IMR-90 (cell line): ENCODE data around the gene RNFT2. TPM values are rescaled to one million over a fixed set of nuclear protein-coding genes. Genes with fewer than 3 reads are reported as not detected.

ENCODE experiments used
- ATAC-seq: fragments of 200-7000 bp; cut with Tn5 transposase; 2 replicates; pipeline ENCODE4 v1.9.1; 2020; ENCODE audit warnings: low read depth, mild to moderate bottlenecking, moderate library complexity
- BruUV-seq: library from RNA; stranded (reverse); fragments of 400-500 nt; replicated peaks from 2 replicates; lab custom pipeline; 2021; lab: Mats Ljungman, UMichigan
- CTCF ChIA-PET: fragments of 300-600 bp; formaldehyde crosslinking; extraction: SDS; loops from one replicate; lab custom pipeline; 2021; ENCODE audit warnings: antibody characterized with exemption; lab: Yijun Ruan, JAX
- POLR2A ChIA-PET: fragments of 300-600 bp; sonication (Branson Sonifier 250); formaldehyde crosslinking; loops from one replicate; lab custom pipeline; 2022; ENCODE audit warnings: antibody characterized with exemption; ENCODE audit not compliant: unreplicated experiment; lab: Charles Lee
- DNase-seq: peaks from one replicate; pipeline ENCODE4 v3.0.0; 2013
- H2AFZ ChIP-seq: replicated peaks from 2 replicates; pipeline ENCODE3; 2013; ENCODE audit warnings: low read length, mild to moderate bottlenecking; ENCODE audit not compliant: poor library complexity
- H2AK5ac ChIP-seq: 2 replicates; pipeline ENCODE4 v1.6.1; 2013; ENCODE audit warnings: low read depth, low read length, inconsistent platforms
- H2AK9ac ChIP-seq: replicated peaks from 2 replicates; pipeline ENCODE3; 2013; ENCODE audit warnings: mild to moderate bottlenecking, low read depth, low read length, moderate library complexity; ENCODE audit not compliant: poor library complexity
- H2BK120ac ChIP-seq: 2 replicates; pipeline ENCODE4 v1.6.1; 2013; ENCODE audit warnings: low read depth, low read length, inconsistent platforms
- H2BK15ac ChIP-seq: 3 replicates; pipeline ENCODE4 v1.6.1; 2013; ENCODE audit warnings: low read depth, low read length, inconsistent platforms
- H2BK20ac ChIP-seq: 2 replicates; pipeline ENCODE4 v1.6.1; 2013; ENCODE audit warnings: low read depth, mild to moderate bottlenecking, inconsistent platforms, low read length, moderate library complexity
- H2BK5ac ChIP-seq: 2 replicates; pipeline ENCODE4 v1.6.1; 2013; ENCODE audit warnings: mild to moderate bottlenecking, low read depth, low read length, inconsistent platforms; ENCODE audit not compliant: poor library complexity, severe bottlenecking
- H3K14ac ChIP-seq: replicated peaks from 2 replicates; pipeline ENCODE4 v1.6.1; 2013; ENCODE audit warnings: low read depth, low read length, inconsistent platforms
- H3K18ac ChIP-seq: 2 replicates; pipeline ENCODE4 v1.6.1; 2013; ENCODE audit warnings: low read depth, low read length, control low read depth
- H3K23ac ChIP-seq: 2 replicates; pipeline ENCODE4 v1.6.1; 2013; ENCODE audit warnings: low read depth, low read length, inconsistent platforms
- H3K27ac ChIP-seq: 2 replicates; pipeline ENCODE4 v1.5.1; 2013; ENCODE audit warnings: mild to moderate bottlenecking, control low read depth, low read length; ENCODE audit not compliant: insufficient read depth
- H3K27me3 ChIP-seq: 2 replicates; pipeline ENCODE4 v1.6.1; 2013; ENCODE audit warnings: low read length; ENCODE audit not compliant: control insufficient read depth, insufficient read depth
- H3K36me3 ChIP-seq: 2 replicates; pipeline ENCODE4 v1.6.1; 2013; ENCODE audit warnings: low read length, mixed read lengths; ENCODE audit not compliant: control insufficient read depth, insufficient read depth
- H3K4ac ChIP-seq: 2 replicates; pipeline ENCODE4 v1.6.1; 2013; ENCODE audit warnings: low read depth, low read length, inconsistent platforms
- H3K4me1 ChIP-seq: 2 replicates; pipeline ENCODE4 v1.6.1; 2013; ENCODE audit warnings: low read length, mixed read lengths; ENCODE audit not compliant: control insufficient read depth, insufficient read depth
- H3K4me2 ChIP-seq: 2 replicates; pipeline ENCODE4 v1.6.1; 2013; ENCODE audit warnings: low read depth, mild to moderate bottlenecking, control low read depth, low read length, moderate library complexity
- H3K4me3 ChIP-seq: 2 replicates; pipeline ENCODE4 v1.5.1; 2013; ENCODE audit warnings: low read depth, mild to moderate bottlenecking, control low read depth, low read length, moderate library complexity; ENCODE audit not compliant: insufficient read depth
- H3K56ac ChIP-seq: 2 replicates; pipeline ENCODE4 v1.6.1; 2013; ENCODE audit warnings: low read length, inconsistent platforms; ENCODE audit not compliant: insufficient read depth; ENCODE audit errors: extremely low read depth
- H3K79me1 ChIP-seq, 2 experiments: 2 replicates each; pipeline ENCODE4 v1.6.1; 2013; ENCODE audit warnings: low read length in 2 of 2, inconsistent platforms in 1 of 2, low read depth in 1 of 2
- H3K9ac ChIP-seq: 2 replicates; pipeline ENCODE4 v1.6.1; 2013; ENCODE audit warnings: low read depth, low read length, control low read depth
- H3K9me1 ChIP-seq: 2 replicates; pipeline ENCODE4 v1.6.1; 2013; ENCODE audit warnings: low read length, inconsistent platforms; ENCODE audit not compliant: insufficient read depth
- H3K9me3 ChIP-seq: 2 replicates; pipeline ENCODE4 v1.6.1; 2013; ENCODE audit warnings: low read length; ENCODE audit not compliant: control insufficient read depth, insufficient read depth
- H4K20me1 ChIP-seq: 2 replicates; pipeline ENCODE4 v1.6.1; 2013; ENCODE audit warnings: low read length, inconsistent platforms; ENCODE audit not compliant: insufficient read depth
- H4K5ac ChIP-seq: 2 replicates; pipeline ENCODE4 v1.6.1; 2013; ENCODE audit warnings: mild to moderate bottlenecking, low read depth, low read length, control low read depth
- H4K8ac ChIP-seq, 2 experiments: 2 replicates each; pipeline ENCODE4 v1.6.1; 2013; ENCODE audit warnings: low read depth in 2 of 2, low read length in 2 of 2, control low read depth in 1 of 2, inconsistent platforms in 1 of 2
- H4K91ac ChIP-seq: 2 replicates; pipeline ENCODE4 v1.6.1; 2013; ENCODE audit warnings: low read depth, low read length, inconsistent platforms; ENCODE audit not compliant: insufficient read depth
- BHLHE40 ChIP-seq: fragments of 150-350 bp; IDR thresholded peaks from 2 replicates; pipeline ENCODE4 v1.6.1; 2016; ENCODE audit warnings: mild to moderate bottlenecking, low read depth, low read length
- CEBPB ChIP-seq: IDR thresholded peaks from 2 replicates; pipeline ENCODE4 v1.6.1; 2012; ENCODE audit warnings: low read depth, low read length, improper control_type of control experiment
- CHD1 ChIP-seq: IDR thresholded peaks from 2 replicates; pipeline ENCODE4 v1.6.1; 2012; ENCODE audit warnings: low read depth, low read length, improper control_type of control experiment
- CTCF ChIP-seq: conservative IDR thresholded peaks from 2 replicates; pipeline ENCODE4 v1.5.1; 2012; ENCODE audit warnings: mild to moderate bottlenecking, low read depth, low read length, improper control_type of control experiment
- ELK1 ChIP-seq: fragments of 150-350 bp; IDR thresholded peaks from 2 replicates; pipeline ENCODE4 v1.6.1; 2016; ENCODE audit warnings: low read depth, mild to moderate bottlenecking, low read length, moderate library complexity, borderline replicate concordance
- FOS ChIP-seq: fragments of 150-350 bp; IDR thresholded peaks from 2 replicates; pipeline ENCODE4 v1.6.1; 2016; ENCODE audit warnings: low read depth, low read length
- MAFK ChIP-seq: IDR thresholded peaks from 2 replicates; pipeline ENCODE4 v1.6.1; 2012; ENCODE audit warnings: low read depth, low read length, improper control_type of control experiment
- MAZ ChIP-seq: IDR thresholded peaks from 2 replicates; pipeline ENCODE4 v1.6.1; 2012; ENCODE audit warnings: low read depth, mild to moderate bottlenecking, low read length, improper control_type of control experiment, moderate library complexity, borderline replicate concordance
- MXI1 ChIP-seq: IDR thresholded peaks from 2 replicates; pipeline ENCODE4 v1.6.1; 2012; ENCODE audit warnings: low read depth, mild to moderate bottlenecking, low read length, moderate library complexity, borderline replicate concordance
- NFE2L2 ChIP-seq: fragments of 150-350 bp; IDR thresholded peaks from 2 replicates; pipeline ENCODE4 v1.6.1; 2016; ENCODE audit warnings: low read depth, mild to moderate bottlenecking, low read length
- POLR2A ChIP-seq: IDR thresholded peaks from 2 replicates; pipeline ENCODE4 v1.6.1; 2012; ENCODE audit warnings: mild to moderate bottlenecking, low read depth, low read length
- RAD21 ChIP-seq: IDR thresholded peaks from 2 replicates; pipeline ENCODE4 v1.6.1; 2012; ENCODE audit warnings: low read length, improper control_type of control experiment
- RCOR1 ChIP-seq: IDR thresholded peaks from 2 replicates; pipeline ENCODE4 v1.6.1; 2012; ENCODE audit warnings: mild to moderate bottlenecking, low read length, improper control_type of control experiment; ENCODE audit not compliant: insufficient replicate concordance
- RFX5 ChIP-seq: IDR thresholded peaks from 2 replicates; pipeline ENCODE4 v1.8.0; 2012; ENCODE audit warnings: low read depth, mild to moderate bottlenecking, low read length, moderate library complexity
- SMC3 ChIP-seq: fragments of 150-350 bp; IDR thresholded peaks from 2 replicates; pipeline ENCODE4 v1.6.1; 2016; ENCODE audit warnings: low read depth, mild to moderate bottlenecking, antibody characterized with exemption, low read length, moderate library complexity
- USF2 ChIP-seq: fragments of 150-350 bp; IDR thresholded peaks from 2 replicates; pipeline ENCODE4 v1.6.1; 2017; ENCODE audit warnings: mild to moderate bottlenecking, antibody characterized with exemption, low read length, low read depth
- whole genome bisulfite sequencing, 2 experiments: methylation state at CpG; one replicate each; pipeline versions ENCODE4 v1.1.5 to v1.1.7; 2013; ENCODE audit warnings: missing lambda C conversion rate in 2 of 2; ENCODE audit not compliant: insufficient read length in 1 of 2; ENCODE audit errors: extremely low coverage in 2 of 2; 5-methylcytosine and 5-hydroxymethylcytosine counted together
- dilution Hi-C: fragments of 300-500 bp; cut with HindIII; formaldehyde crosslinking; loops from one replicate; pipeline ENCODE4 v1.14.3; 2018; ENCODE audit warnings: low sequenced_read_pairs; ENCODE audit not compliant: unreplicated experiment
- in situ Hi-C: fragments of 300-500 bp; cut with MboI; formaldehyde crosslinking; loops from 3 replicates; pipeline ENCODE4 v1.14.3; 2019; ENCODE audit warnings: low sequenced_read_pairs, inconsistent platforms, mixed read lengths
- intact Hi-C: fragments of 100-400 bp; cut with micrococcal nuclease; formaldehyde crosslinking; loops from 2 replicates; pipeline ENCODE4 v1.10.0; 2022
- polyA plus RNA-seq, 3 experiments: library from polyadenylated mRNA; depleted of rRNA; stranded (reverse); fragments of >200 nt; gene quantifications; 2 replicates each; pipeline ENCODE4 v1.2.3, GENCODE V29; 2012; ENCODE audit warnings: low replicate concordance in 1 of 3
- total RNA-seq: library from RNA; depleted of rRNA; stranded (reverse); fragments of >200 nt; gene quantifications from 2 replicates; pipeline ENCODE4 v1.2.3, GENCODE V29; 2012

RNFT2 gene
- total and polyA plus RNA-seq, 2 of the 4 experiments (the other 2 are of a cell fraction), result 1.6 to 2.3 TPM

GRCh38 chr12:116692605-116693004 is 45.5 kb upstream of the RNFT2 start:
- Histone ChIP-seq H2BK20ac (no peak overlapping the region), H3K9me3 (no peaks in the 10 kb centered on the region; the same call in 1 of the 2 replicates), H3K79me1 (no peaks in the 10 kb centered on the region), H2BK5ac (no peak overlapping the region), H3K27ac (no peak overlapping the region), H3K9me1 (peaks cover 4% of the 10 kb centered on the region; the same call in 1 of the 2 replicates), H2AK9ac (no peak overlapping the region), H3K23ac (no peak overlapping the region), H3K4ac (no peak overlapping the region), H2AFZ (no peak overlapping the region), H2BK15ac (no peak overlapping the region), H3K4me1 (no peaks in the 10 kb centered on the region; the same call in 1 of the 2 replicates), H3K18ac (no peak overlapping the region), H3K27me3 (peaks cover 70% of the 10 kb centered on the region), H3K36me3 (no peaks in the 10 kb centered on the region), H3K9ac (no peak overlapping the region), H3K4me2 (no peak overlapping the region), H4K5ac (no peak overlapping the region), H4K20me1 (no peaks in the 10 kb centered on the region), H2AK5ac (no peak overlapping the region), H3K56ac (no peak overlapping the region), H2BK120ac (no peak overlapping the region), H3K14ac (no peak overlapping the region), H4K8ac (no peak overlapping the region), H3K4me3 (no peak overlapping the region), H4K91ac (no peak overlapping the region)
- ChIA-PET CTCF (no interaction called here), POLR2A (no interaction called here)
- dilution Hi-C loops, result no loop called here
- no peak for TF ChIP-seq MAFK
- no peak for TF ChIP-seq BHLHE40
- TF ChIP-seq RAD21, result no peak
- TF ChIP-seq ELK1, result no peak
- TF ChIP-seq USF2, result no peak
- no peak for TF ChIP-seq MAZ
- TF ChIP-seq RFX5, result no peak
- TF ChIP-seq POLR2A, result no peak
- TF ChIP-seq CTCF, result no peak
- TF ChIP-seq CEBPB, result no peak
- no peak for TF ChIP-seq SMC3
- no peak for TF ChIP-seq NFE2L2
- no peak for TF ChIP-seq RCOR1
- TF ChIP-seq CHD1, result no peak
- TF ChIP-seq FOS, result no peak
- no peak for TF ChIP-seq MXI1
- in situ Hi-C loops, result loop anchor here (10.0 kb wide), 1 partner anchor 698 kb away; no protein-coding TSS in a partner anchor
- DNase-seq (no peak), ATAC-seq (no peak)
- BruUV-seq, result no TSS peak
- intact Hi-C loops, result loop anchor here (5.0 kb wide), 1 partner anchor 415 kb away; the partner anchor contains the start of gene MED13L
- no CpG with 5 or more reads among the region's 3 CpGs for WGBS, 2 experiments
